GM19463 (cell line): ENCODE data around the gene DNA2.

Source experiments
- ATAC-seq: cut with Tn5 transposase; IDR thresholded peaks from one replicate; pipeline ENCODE4 v1.9.1; 2021; ENCODE audit warnings: mild to moderate bottlenecking, moderate library complexity; ENCODE audit not compliant: unreplicated experiment

DNA2 gene

DNA sequence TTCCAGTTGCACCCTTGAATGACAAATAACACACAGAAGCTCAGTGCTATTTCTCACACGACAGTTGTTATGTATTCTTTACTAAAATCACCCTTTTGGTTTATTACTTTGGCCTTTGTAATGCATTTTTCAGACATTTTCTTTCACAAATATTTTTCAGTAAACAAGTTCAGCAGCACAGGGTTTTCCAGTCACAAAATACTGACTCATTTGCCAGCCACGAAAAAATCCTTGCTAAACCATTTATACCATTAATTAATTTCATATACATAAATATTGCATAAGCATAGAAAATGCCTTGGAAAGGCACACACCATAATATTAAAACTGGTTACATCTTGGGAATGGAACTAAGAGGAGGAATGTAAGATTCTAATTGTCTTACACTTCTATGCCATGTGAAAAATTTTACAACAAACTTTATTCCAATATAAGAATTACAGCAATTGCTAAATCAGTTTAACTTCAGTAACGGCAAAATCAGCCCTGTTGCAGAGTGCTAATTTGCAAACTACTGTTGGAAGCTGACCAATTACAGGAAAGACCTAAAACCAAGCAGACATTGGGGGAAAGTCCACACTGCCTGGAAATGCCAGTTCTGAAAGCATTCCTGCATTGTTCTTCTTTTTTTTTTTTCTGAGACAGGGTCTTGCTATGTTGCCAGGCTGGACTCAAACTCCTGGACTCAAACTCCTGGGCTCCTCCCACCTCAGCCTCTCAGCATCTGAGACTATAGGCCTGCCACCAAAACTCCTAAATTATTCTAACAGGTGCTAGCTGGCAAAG lies 107.5 kb downstream of the DNA2 start:
- ATAC-seq = no peak
